Measurements from ENCODE around the gene AFAP1L1.

DNA sequence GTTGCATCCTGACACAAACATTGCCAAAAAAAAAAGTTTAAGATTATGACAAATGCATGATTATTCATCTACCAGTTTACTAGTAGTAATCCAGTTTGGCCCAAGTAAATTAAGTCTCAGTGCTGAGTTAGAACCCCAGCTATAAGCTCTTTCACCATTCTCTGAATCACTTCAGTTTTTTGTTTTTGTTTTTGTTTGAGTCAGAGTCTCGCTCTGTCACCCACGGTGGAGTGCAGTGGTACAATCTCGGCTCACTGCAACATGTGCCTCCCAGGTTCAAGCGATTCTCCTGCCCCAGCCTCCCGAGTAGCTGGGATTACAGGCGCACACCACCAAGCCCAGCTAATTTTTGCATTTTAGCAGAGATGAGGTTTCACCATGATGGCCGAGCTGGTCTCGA lies 84.7 kb downstream of the AFAP1L1 start:
- TF ChIP-seq, protein P1, sequence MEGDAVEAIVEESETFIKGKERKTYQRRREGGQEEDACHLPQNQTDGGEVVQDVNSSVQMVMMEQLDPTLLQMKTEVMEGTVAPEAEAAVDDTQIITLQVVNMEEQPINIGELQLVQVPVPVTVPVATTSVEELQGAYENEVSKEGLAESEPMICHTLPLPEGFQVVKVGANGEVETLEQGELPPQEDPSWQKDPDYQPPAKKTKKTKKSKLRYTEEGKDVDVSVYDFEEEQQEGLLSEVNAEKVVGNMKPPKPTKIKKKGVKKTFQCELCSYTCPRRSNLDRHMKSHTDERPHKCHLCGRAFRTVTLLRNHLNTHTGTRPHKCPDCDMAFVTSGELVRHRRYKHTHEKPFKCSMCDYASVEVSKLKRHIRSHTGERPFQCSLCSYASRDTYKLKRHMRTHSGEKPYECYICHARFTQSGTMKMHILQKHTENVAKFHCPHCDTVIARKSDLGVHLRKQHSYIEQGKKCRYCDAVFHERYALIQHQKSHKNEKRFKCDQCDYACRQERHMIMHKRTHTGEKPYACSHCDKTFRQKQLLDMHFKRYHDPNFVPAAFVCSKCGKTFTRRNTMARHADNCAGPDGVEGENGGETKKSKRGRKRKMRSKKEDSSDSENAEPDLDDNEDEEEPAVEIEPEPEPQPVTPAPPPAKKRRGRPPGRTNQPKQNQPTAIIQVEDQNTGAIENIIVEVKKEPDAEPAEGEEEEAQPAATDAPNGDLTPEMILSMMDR (IDR thresholded peaks at IDR 0.05): no peak
- TF ChIP-seq POLR2AphosphoS5 (IDR thresholded peaks at IDR 0.05): no peak
- TF ChIP-seq POLR2A (IDR thresholded peaks at IDR 0.05): no peak
- no peak for TF ChIP-seq EP300 (IDR thresholded peaks at IDR 0.05)
